ENCODE measurements around the gene ALPG. TPM values are rescaled to one million over a fixed set of nuclear protein-coding genes. Genes with fewer than 3 reads are reported as not detected.

The ALPG gene
- total and polyA plus RNA-seq, 2 donors (not counting 1 experiment from before 2014, with no cell fraction given), result not detected

DNA sequence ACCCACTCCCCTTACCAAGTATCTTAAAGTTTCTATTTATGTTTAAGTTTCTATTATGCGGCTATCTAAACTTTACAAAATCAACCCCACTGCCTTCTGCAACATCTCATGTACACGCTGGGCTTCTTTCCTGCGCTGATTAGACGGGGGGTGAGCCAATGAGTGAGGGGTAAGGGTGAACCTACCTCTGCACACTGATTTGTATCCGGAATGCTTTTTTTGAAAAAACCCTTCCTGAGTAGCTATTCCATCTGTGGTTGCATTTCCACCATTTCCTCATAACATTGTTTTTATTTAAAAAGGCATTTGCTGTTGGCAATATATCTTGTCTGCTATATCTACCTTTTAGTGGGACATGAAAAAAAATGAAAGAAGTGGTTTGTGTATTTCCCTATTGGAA lies 6.3 kb downstream of the ALPG start:
- Histone ChIP-seq H3K79me2 (ENCODE audit: control insufficient read depth, insufficient read depth, low read length) (no peaks in the 10 kb centered on the region), H3K9ac (ENCODE audit: low read length) (no peak overlapping the region), H3K4me1 (ENCODE audit: control insufficient read depth in 2 of 2, insufficient read depth in 2 of 2, low read length in 2 of 2) (no peaks in the 10 kb centered on the region), H2AFZ (ENCODE audit: insufficient read depth, low read depth, low read length, poor library complexity, severe bottlenecking) (no peak overlapping the region), H3K9me3 (ENCODE audit: control extremely low read depth in 1 of 3, control insufficient read depth in 2 of 3, insufficient read depth in 1 of 3, low read length in 2 of 3) (no peaks in the 10 kb centered on the region), H3K27me3 (replicated peaks in 1 of 4; ENCODE audit: control extremely low read depth in 1 of 4, control insufficient read depth in 3 of 4, insufficient read depth in 4 of 4, low read length in 3 of 4) (peaks cover 0 to 6% (median 0%) of the 10 kb centered on the region in 4 experiments), H4K20me1 (ENCODE audit: control insufficient read depth, insufficient read depth, low read length, poor library complexity, severe bottlenecking) (no peaks in the 10 kb centered on the region), H3K4me3 (ENCODE audit: control extremely low read depth in 1 of 5, extremely low read depth in 1 of 5, insufficient read depth in 1 of 5, low read depth in 2 of 5, low read length in 4 of 5) (no peak overlapping the region), H3K36me3 (replicated peaks in 1 of 2; ENCODE audit: control extremely low read depth in 1 of 2, control insufficient read depth in 1 of 2, extremely low read depth in 1 of 2, insufficient read depth in 2 of 2, low read length in 1 of 2) (no peaks in the 10 kb centered on the region), H3K27ac (ENCODE audit: low read length in 2 of 2) (no peak overlapping the region), H3K4me2 (replicated peaks; ENCODE audit: low read depth, low read length, poor library complexity, severe bottlenecking) (no peak overlapping the region)
- ChIA-PET CTCF (no interaction called here), POLR2A (no interaction called here)
- no peaks in the 10 kb centered on the region for H3K9me3 Mint-ChIP-seq (ENCODE audit: insufficient read depth)
- no peak for TF ChIP-seq EZH2 (IDR thresholded peaks at IDR 0.05; ENCODE audit: borderline replicate concordance, insufficient read depth, low read depth, low read length, poor library complexity, severe bottlenecking)
- TF ChIP-seq, protein P1, sequence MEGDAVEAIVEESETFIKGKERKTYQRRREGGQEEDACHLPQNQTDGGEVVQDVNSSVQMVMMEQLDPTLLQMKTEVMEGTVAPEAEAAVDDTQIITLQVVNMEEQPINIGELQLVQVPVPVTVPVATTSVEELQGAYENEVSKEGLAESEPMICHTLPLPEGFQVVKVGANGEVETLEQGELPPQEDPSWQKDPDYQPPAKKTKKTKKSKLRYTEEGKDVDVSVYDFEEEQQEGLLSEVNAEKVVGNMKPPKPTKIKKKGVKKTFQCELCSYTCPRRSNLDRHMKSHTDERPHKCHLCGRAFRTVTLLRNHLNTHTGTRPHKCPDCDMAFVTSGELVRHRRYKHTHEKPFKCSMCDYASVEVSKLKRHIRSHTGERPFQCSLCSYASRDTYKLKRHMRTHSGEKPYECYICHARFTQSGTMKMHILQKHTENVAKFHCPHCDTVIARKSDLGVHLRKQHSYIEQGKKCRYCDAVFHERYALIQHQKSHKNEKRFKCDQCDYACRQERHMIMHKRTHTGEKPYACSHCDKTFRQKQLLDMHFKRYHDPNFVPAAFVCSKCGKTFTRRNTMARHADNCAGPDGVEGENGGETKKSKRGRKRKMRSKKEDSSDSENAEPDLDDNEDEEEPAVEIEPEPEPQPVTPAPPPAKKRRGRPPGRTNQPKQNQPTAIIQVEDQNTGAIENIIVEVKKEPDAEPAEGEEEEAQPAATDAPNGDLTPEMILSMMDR (IDR thresholded peaks at IDR 0.05), result no peak
- H3K4me3 Mint-ChIP-seq, result no peak overlapping the region
- DNase-seq, result no peak
- ATAC-seq (ENCODE audit: low read depth), result no peak
- intact Hi-C loops (cut with micrococcal nuclease), result no loop called here
- WGBS (ENCODE audit: insufficient coverage), result no CpG with 5 or more reads among the region's 5 CpGs
- H3K27me3 Mint-ChIP-seq, result peaks cover 29% of the 10 kb centered on the region
- peaks cover 10% of the 10 kb centered on the region for H3K4me1 Mint-ChIP-seq
- no peak overlapping the region for H3K27ac Mint-ChIP-seq

DNA sequence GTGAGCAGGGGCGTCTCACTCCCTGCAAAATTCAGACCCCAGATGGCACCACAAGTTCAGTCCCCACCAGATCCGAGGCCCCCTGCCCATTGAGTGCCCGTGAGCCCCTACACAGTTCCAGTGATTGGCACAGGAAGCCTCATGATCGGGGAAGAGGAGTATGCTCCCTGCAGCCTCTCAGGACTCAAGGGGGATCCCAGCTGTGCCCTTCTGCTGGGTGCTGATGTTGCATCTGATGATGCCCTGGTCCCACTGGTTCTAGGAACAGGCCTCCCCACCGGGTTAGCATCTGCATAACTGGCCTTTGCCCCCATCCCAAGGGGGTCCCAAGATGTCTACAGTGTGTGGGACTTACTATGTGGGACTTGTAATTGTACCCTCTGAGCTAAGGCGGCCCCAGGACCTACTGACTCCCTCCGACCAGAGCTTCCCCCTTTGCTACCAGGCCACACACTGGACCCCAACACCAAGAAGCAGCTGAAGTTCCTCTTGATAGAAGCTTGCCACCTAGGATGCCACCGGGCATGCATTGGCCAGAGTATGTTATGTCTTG lies 8.6 kb downstream of the ALPG start:
- H2AFZ ChIP-seq (ENCODE audit: insufficient read depth, low read depth, low read length, poor library complexity, severe bottlenecking), result no peak overlapping the region
- peaks cover 7 to 11% of the 10 kb centered on the region in 2 donors for H3K4me1 ChIP-seq (ENCODE audit: control insufficient read depth in 2 of 2, insufficient read depth in 2 of 2, low read length in 2 of 2)
- 87% methylated on average over 5 of the region's 8 CpGs for WGBS (ENCODE audit: insufficient coverage)
- no peak for ATAC-seq (ENCODE audit: low read depth)
- H3K9me3 Mint-ChIP-seq (ENCODE audit: insufficient read depth), result no peaks in the 10 kb centered on the region
- ChIA-PET POLR2A (no interaction called here), CTCF (no interaction called here)
- no peak overlapping the region for H3K4me3 ChIP-seq (ENCODE audit: control extremely low read depth in 1 of 5, extremely low read depth in 1 of 5, insufficient read depth in 1 of 5, low read depth in 2 of 5, low read length in 4 of 5)
- no peak overlapping the region for H3K4me3 Mint-ChIP-seq
- no peak overlapping the region for H3K4me2 ChIP-seq (replicated peaks; ENCODE audit: low read depth, low read length, poor library complexity, severe bottlenecking)
- H3K27ac ChIP-seq (ENCODE audit: low read length in 2 of 2), result no peak overlapping the region
- no peak for DNase-seq
- peaks cover 19% of the 10 kb centered on the region for H3K4me1 Mint-ChIP-seq
- intact Hi-C loops (cut with micrococcal nuclease), result no loop called here
- TF ChIP-seq EZH2 (IDR thresholded peaks at IDR 0.05; ENCODE audit: borderline replicate concordance, insufficient read depth, low read depth, low read length, poor library complexity, severe bottlenecking), result no peak
- TF ChIP-seq, protein P1 (IDR thresholded peaks at IDR 0.05), result no peak
- no peaks in the 10 kb centered on the region for H4K20me1 ChIP-seq (ENCODE audit: control insufficient read depth, insufficient read depth, low read length, poor library complexity, severe bottlenecking)
- H3K27me3 Mint-ChIP-seq, result peaks cover 39% of the 10 kb centered on the region
- H3K27ac Mint-ChIP-seq, result no peak overlapping the region
- peaks cover 0 to 4% (median 0%) of the 10 kb centered on the region in 3 donors for H3K9me3 ChIP-seq (ENCODE audit: control extremely low read depth in 1 of 3, control insufficient read depth in 2 of 3, insufficient read depth in 1 of 3, low read length in 2 of 3)
- no peak overlapping the region for H3K9ac ChIP-seq (ENCODE audit: low read length)
- no peaks in the 10 kb centered on the region for H3K79me2 ChIP-seq (ENCODE audit: control insufficient read depth, insufficient read depth, low read length)
- peaks cover 0 to 26% (median 4%) of the 10 kb centered on the region in 4 experiments for H3K27me3 ChIP-seq (replicated peaks in 1 of 4; ENCODE audit: control extremely low read depth in 1 of 4, control insufficient read depth in 3 of 4, insufficient read depth in 4 of 4, low read length in 3 of 4)
- H3K36me3 ChIP-seq (replicated peaks in 1 of 2; ENCODE audit: control extremely low read depth in 1 of 2, control insufficient read depth in 1 of 2, extremely low read depth in 1 of 2, insufficient read depth in 2 of 2, low read length in 1 of 2), result no peaks in the 10 kb centered on the region
